Heart left ventricle (tissue), 16 donors: ENCODE results near the gene TMEM253. TPM values are rescaled to one million over a fixed set of nuclear protein-coding genes. Genes with fewer than 3 reads are reported as not detected.

Source experiments
- ATAC-seq, 4 donors: fragments of 200-7000 bp; cut with Tn5 transposase; one replicate each; pipeline ENCODE4 v1.9.1; 2020 to 2022; ENCODE audit warnings: moderate library complexity in 4 of 4, mild to moderate bottlenecking in 3 of 4, moderate number of reproducible peaks in 1 of 4
- DNase-seq, 5 donors: peaks; one replicate each; pipeline ENCODE4 v3.0.0-alpha.2; 2020
- H3K27ac ChIP-seq, 12 donors: fragments of 200-600 bp; sonication (generic) in 4 of 12; one replicate each; pipeline versions ENCODE4 v1.5.0 to v1.8.0; 2016 to 2022; ENCODE audit warnings: mild to moderate bottlenecking in 2 of 12
- H3K27me3 ChIP-seq, 9 donors: fragments of 200-600 bp; sonication (generic) in 2 of 9; one replicate each; pipeline versions ENCODE4 v1.5.1 to v1.8.0; 2016 to 2022; ENCODE audit warnings: mild to moderate bottlenecking in 3 of 9
- H3K36me3 ChIP-seq, 9 donors: fragments of 200-600 bp; sonication (generic) in 2 of 9; one replicate each; pipeline versions ENCODE4 v1.5.0 to v1.8.0; 2018 to 2022; ENCODE audit warnings: mild to moderate bottlenecking in 2 of 9
- H3K4me1 ChIP-seq, 12 donors: fragments of 200-600 bp; sonication (generic) in 4 of 12; one replicate each; pipeline versions ENCODE4 v1.5.0 to v1.8.0; 2016 to 2022; ENCODE audit warnings: mild to moderate bottlenecking in 3 of 12
- H3K4me3 ChIP-seq, 12 donors: fragments of 200-600 bp; sonication (generic) in 4 of 12; one replicate each; pipeline versions ENCODE4 v1.5.0 to v1.8.0; 2017 to 2022; ENCODE audit warnings: mild to moderate bottlenecking in 9 of 12, moderate library complexity in 4 of 12
- H3K9me3 ChIP-seq, 12 donors: fragments of 200-600 bp; sonication (generic) in 4 of 12; one replicate each; pipeline versions ENCODE4 v1.5.0 to v1.8.0; 2016 to 2022; ENCODE audit warnings: mild to moderate bottlenecking in 1 of 12
- CTCF ChIP-seq, 12 donors: fragments of 200-600 bp; sonication (generic) in 4 of 12; IDR thresholded peaks; one replicate each; pipeline versions ENCODE4 v1.5.0 to v1.8.0; 2018 to 2022; ENCODE audit warnings: antibody characterized with exemption in 12 of 12, mild to moderate bottlenecking in 5 of 12
- POLR2A ChIP-seq, 2 donors: fragments of 450-650 bp; IDR thresholded peaks; one replicate each; pipeline ENCODE4 v1.6.1; 2017; ENCODE audit warnings: antibody characterized with exemption in 2 of 2, mild to moderate bottlenecking in 2 of 2, moderate library complexity in 2 of 2
- whole genome bisulfite sequencing, 4 donors: extraction: QIAGEN DNeasy Blood & Tissue Kit in 2 of 4; methylation state at CpG; one replicate each; pipeline versions ENCODE4 v1.1.5 to v1.1.7; 2013 to 2018; 5-methylcytosine and 5-hydroxymethylcytosine counted together
- intact Hi-C, 10 donors: fragments of 100-400 bp; cut with DNase I; formaldehyde crosslinking; loops; one replicate each; pipeline versions ENCODE4 v1.11.1 to v1.14.2; 2022
- polyA plus RNA-seq, 2 donors: library from polyadenylated mRNA; stranded (reverse); fragments of 200-250 nt; gene quantifications; one replicate each; pipeline ENCODE4 v1.2.3, GENCODE V29; 2013
- total RNA-seq, 9 donors: library from RNA; depleted of rRNA in 2 of 9; stranded (reverse); fragments of >200 nt in 2 of 9; fragmentation: NEBNext Ultra II Directional in 3 of 9; extraction: Animal tissue kit (Norgen Biotek cat#: 25700) in 3 of 9; gene quantifications; one replicate each; pipeline versions ENCODE4 v1.1.0 to v1.2.4, GENCODE V29; 2016 to 2023
- donor health status: ischemic (EF 13 %, LVEDD 7.1; RV severe dilation, severe dysfunction).
- donor health status: healthy with polysubstance abuse.
- donor health status: DM: no; HTN: yes; CAD: no.
- donor health status: DM: no; HTN: no; CAD: no.
- donor health status: ischemic (EF 25% LVEDD 6.9; RV normal size, moderate dysfunction).
- donor health status: ischemic (EF 25% LVEDD 5.7; RV mildly dilated, moderate dysfunction).
- donor health status: healthy.
- donor health status: DM: yes; HTN: yes; CAD: no.
- donor health status: ischemic (EF 35%, LVEDD 5.7; RV mildly dilated, moderate dysfunction).
- donor health status: nonischemic (EF 11% LVEDD 7.7; RV severe dilation, severe dysfunction).
- donor health status: DM: yes; HTN: yes; CAD: no.
- donor health status: PGD.
- donor health status: ischemic (EF 29% LVEDD 5.4; RV normal size, mild dysfunction).
- donor health status: nonischemic (EF 23%, LVEDD 6.1; RV moderate dilation, normal function).

TMEM253 gene
- total and polyA plus RNA-seq, 11 donors, result 0.19 to 0.79 (median 0.36) TPM; not detected in 3

- intact Hi-C loops, result no loop called here
- H3K9me3 ChIP-seq, result no peaks in the 10 kb centered on the region
- peak overlapping the region in 1 of 12 donors; percentile 82 for H3K27ac ChIP-seq
- no peak for TF ChIP-seq POLR2A (IDR thresholded peaks at IDR 0.05)
- TF ChIP-seq CTCF (IDR thresholded peaks at IDR 0.05), result no peak
- ATAC-seq, result no peak
- H3K4me3 ChIP-seq, result no peak overlapping the region
- DNase-seq, result no peak
- peaks cover 0 to 99% (median 90%) of the 10 kb centered on the region in 9 donors for H3K36me3 ChIP-seq
- no peaks in the 10 kb centered on the region for H3K27me3 ChIP-seq
- peaks cover 0 to 36% (median 5%) of the 10 kb centered on the region in 12 donors for H3K4me1 ChIP-seq
- 89 to 94% (median 90%) methylated on average over 2 of the region's 2 CpGs for WGBS, 4 donors
Observed at GRCh38 chr14:21084396-21084795, 16.5 kb upstream of the TMEM253 start.

DNA sequence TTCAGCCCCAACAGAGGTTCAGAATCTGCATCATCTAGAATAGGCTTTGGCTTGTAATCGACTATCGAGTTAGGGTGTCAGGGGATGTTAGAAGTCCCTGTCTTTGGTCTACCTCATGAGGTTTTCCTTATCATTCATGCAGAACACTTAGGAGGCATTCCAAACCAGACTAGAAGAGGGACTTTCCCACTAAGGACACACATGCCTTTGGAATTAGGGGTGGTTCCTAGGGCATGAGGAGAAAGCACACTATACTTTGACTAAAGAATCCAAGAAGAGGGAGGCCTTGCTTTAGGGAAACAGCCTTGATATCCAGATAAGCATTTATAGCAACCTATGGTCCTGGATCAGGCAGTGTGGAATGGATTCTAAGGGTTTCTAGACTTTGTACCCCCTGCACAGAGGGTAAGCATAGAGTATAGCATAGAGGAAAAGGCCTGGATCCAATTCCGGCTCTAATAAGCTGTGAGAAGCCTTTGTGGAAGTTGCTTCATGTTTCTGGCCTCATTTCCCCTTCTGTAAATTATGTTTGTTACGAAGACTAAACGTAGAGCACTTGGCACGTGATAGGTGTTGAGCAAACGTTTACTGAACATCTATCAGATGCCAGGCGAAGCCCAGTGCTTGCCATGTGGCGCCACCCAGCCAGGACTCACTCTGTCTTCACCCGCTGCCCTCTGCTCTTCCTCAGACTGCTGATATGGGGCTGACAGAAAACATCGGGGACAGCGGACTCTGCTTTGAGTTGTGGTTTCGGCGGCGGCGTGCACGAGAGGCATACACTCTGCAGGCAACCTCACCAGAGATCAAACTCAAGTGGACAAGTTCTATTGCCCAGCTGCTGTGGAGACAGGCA is 15.6 kb upstream of the TMEM253 start:
- ATAC-seq, result peak; percentile 62 to 84 (median 72)
- peak in 3 of 5 donors; percentile 67 to 82 (median 75) for DNase-seq
- peak overlapping the region in 8 of 12 donors; percentile 7 to 82 (median 39) for H3K27ac ChIP-seq
- H3K9me3 ChIP-seq, result no peaks in the 10 kb centered on the region
- H3K4me1 ChIP-seq, result peaks cover 0 to 36% (median 5%) of the 10 kb centered on the region in 12 donors
- peaks cover 0 to 100% (median 93%) of the 10 kb centered on the region in 9 donors for H3K36me3 ChIP-seq
- no peaks in the 10 kb centered on the region for H3K27me3 ChIP-seq
- intact Hi-C loops, result no loop called here
- TF ChIP-seq CTCF (IDR thresholded peaks at IDR 0.05), result no peak
- no peak for TF ChIP-seq POLR2A (IDR thresholded peaks at IDR 0.05)
- 51 to 76% (median 59%) methylated on average over 17 of the region's 17 CpGs for WGBS, 4 donors
- H3K4me3 ChIP-seq, result no peak overlapping the region

DNA sequence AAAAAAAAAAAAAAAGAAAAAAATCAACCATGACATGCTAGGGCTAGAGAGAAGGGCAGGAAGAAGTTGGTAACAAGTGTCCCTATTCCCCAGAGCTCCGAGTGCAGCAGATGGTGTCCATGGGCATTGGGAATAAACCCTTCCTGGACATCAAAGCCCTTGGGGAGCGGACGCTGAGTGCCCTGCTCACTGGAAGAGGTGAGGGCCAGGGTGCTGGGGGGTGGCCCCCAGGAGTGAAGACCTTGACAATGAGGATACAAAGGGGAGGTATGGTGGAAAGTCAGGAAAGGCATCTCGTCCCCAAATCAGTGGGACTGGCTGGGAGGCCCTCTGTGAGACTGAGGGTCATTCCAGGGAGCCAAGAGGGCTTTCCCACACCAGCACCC is 14.0 kb upstream of the TMEM253 start:
- H3K27ac ChIP-seq, result peak overlapping the region in 3 of 12 donors; percentile 19 to 38 (median 24)

More for the DNA sequence above, 14.0 kb upstream of the TMEM253 start:
- intact Hi-C loops, result no loop called here
- Histone ChIP-seq H3K27me3 (no peaks in the 10 kb centered on the region), H3K4me3 (no peak overlapping the region), H3K9me3 (no peaks in the 10 kb centered on the region), H3K4me1 (peaks cover 0 to 36% (median 5%) of the 10 kb centered on the region in 12 donors), H3K36me3 (peaks cover 0 to 100% (median 93%) of the 10 kb centered on the region in 9 donors)
- no peak for TF ChIP-seq POLR2A (IDR thresholded peaks at IDR 0.05)
- no peak for TF ChIP-seq CTCF (IDR thresholded peaks at IDR 0.05)
- DNase-seq (no peak), ATAC-seq (no peak)
- 88 to 91% (median 90%) methylated on average over 4 of the region's 4 CpGs for WGBS, 4 donors
